Retina (tissue), 1 donor: ENCODE results near the gene OR2A42.
"Not testable (repeated sequence)": the region's sequence is repeated elsewhere in the genome, so short reads cannot be mapped to it uniquely, and the experiment has no call there.

Experiments used
- DNase-seq: peaks from one replicate; pipeline ENCODE4 v3.0.0-alpha.2; 2016

The OR2A42 gene, protein sequence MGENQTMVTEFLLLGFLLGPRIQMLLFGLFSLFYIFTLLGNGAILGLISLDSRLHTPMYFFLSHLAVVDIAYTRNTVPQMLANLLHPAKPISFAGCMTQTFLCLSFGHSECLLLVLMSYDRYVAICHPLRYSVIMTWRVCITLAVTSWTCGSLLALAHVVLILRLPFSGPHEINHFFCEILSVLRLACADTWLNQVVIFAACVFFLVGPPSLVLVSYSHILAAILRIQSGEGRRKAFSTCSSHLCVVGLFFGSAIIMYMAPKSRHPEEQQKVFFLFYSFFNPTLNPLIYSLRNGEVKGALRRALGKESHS

DNA sequence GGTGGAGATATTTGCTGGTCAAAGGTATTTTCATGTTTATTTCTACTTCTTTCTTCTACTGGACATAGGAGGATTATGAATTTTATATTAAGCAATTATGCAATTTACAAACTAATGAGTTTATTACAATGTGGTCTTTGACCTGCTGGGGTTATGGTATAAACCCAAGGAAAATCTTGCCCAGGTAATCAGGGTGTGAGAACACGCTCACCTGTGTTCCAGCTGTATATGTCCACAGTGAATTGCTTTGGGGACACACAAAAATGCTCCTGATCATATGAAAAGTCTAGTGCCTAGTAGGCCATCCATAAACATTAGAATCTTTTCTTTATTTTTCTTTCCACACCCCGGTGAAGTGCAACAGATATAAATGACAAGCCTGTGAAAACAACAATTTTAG is at the start of gene OR2A42:
Gene OR2A42, minus strand, starts transcription at position 241 of the 400 bp plus-strand sequence. CDS start 6,762 bp downstream, outside the sequence.
- not testable (repeated sequence) for DNase-seq

DNA sequence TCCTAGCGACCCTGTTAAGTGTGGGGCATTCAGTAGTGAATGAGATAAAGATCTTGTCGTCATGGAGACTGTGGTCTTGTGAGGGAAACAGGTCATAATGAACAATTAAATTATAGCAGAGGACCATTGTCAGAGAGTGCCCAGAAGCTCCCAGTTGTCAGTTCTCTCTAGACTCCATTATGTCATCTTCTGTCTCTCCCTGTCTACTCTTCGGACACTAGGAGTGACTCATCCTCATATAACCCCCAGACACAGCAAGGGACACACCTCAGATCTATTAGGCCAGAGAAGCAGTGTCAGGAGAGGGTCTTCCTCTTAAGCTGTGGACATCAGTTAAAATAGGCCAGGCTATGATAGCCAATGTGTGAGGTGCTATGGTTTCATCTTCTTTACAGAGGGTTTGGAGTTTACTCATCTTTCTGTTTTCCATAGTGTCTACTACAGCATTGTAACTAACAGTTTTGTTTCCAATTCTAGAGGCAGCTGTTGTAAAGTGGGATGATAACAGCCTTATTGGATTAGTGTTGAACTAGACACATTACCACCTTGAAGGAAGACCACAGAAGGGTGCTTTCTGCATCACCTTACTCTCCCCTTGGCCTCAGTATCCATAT is 47.9 kb upstream of the OR2A42 start:
- not testable (repeated sequence) for DNase-seq

DNA sequence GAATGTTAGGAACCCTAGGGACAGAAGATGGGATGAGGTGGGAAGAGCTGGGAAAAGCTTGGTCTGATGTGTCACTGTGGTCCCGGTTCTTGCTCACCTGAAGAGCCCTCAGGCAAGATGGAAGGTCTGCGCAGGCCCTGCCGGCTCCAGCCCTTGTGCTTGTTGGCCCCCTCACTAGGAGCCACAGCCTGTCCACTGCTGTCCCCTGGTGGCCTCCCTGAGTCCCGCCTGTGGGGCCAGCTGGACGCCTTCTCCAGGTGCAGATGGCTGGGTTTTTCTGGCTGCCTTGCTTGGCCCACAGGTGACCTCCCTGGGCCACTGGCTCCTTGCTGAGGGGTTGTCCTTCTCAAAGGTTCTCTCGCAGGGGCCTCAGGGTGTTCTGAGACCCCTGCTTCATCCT is 44.3 kb upstream of the OR2A42 start:
- not testable (repeated sequence) for DNase-seq

DNA sequence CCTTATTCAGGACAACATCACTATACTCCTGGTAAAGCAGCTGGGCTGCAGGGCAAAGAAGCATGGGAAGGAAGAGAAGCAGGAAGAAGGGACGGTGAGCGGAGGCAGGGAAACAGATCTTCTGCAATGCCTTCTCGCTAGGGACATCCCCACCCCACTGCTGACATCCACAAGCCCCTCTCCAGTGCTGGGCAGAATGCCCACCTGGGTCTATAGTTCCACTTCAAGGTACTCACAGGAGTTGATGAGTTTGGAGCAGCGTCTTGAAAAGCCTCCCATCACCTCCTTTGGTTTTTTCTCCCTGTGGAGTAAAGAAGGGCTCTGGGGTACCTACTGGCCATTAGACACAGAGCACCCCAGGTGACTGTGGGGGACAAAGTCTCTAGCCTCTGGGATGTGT is 43.1 kb upstream of the OR2A42 start:
- DNase-seq, result not testable (repeated sequence)

DNA sequence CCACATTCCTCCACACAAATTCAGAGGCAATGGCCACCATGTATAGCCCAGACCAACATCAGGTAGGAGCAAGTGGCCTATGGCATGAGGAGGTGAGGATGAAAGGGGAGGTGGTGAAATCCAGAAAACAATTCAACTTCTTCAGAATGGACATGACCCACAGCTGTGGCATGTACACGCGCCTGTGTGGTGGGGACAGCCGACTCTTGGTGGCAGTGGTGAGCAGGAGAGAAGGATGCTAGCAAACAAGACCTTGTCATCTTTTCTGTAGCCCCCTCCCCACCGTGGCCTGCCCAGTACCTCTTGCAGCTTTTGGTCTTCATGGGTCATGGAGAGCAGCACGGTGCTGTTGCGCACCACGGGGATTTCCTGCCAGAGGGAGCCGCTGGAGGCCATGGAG is 42.6 kb upstream of the OR2A42 start:
- not testable (repeated sequence) for DNase-seq

DNA sequence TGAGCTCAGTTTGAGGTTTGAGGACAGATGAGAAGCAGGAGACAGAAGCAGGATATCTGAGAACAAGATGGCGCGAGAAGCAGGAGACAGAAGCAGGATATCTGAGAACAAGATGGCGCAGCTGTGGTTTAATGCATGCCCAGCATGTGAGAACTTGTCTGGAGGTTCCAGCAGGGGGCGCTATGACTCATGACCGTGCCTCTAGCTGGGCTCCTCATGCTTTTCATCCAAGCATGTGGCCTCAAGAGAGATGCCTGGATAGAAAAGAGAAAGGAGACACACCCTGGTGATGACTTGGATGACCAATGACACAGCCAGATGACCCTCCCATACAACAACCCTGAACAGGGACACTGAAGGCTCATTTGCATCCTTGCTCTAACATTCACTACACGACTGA is 40.6 kb upstream of the OR2A42 start:
- not testable (repeated sequence) for DNase-seq

GRCh38 chr7:144275281-144275680 is 35.9 kb upstream of the OR2A42 start:
- not testable (repeated sequence) for DNase-seq

DNA sequence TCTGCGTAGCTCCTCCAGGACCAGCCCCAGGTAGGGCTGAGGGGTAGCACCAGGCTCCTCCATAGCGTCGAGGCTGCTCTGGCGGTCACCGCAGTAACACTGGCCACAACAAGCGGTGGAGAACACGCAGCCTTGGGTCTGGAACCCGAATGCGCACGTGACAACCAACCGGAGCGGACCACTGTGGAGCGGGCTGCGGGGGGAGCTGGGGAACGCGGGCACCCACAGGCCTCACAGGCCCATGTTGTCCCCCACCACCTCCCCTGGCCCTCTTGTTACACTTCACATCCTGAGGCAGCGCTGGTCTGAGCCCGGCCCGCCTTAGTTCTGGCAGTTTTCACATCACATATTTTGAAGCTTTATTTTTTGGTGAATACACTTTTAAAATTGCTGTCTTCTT is 29.8 kb upstream of the OR2A42 start, which contains the start of gene CTAGE8:
Gene CTAGE8, minus strand, starts transcription at position 101 of the 400 bp plus-strand sequence. Its CDS starts 38 bp downstream, at position 63.
- not testable (repeated sequence) for DNase-seq

GRCh38 chr7:144264692-144265091 is 25.3 kb upstream of the OR2A42 start, which contains the start of gene OR2A7:
Gene OR2A7 (minus strand): TSS chr7:144264792. CDS start chr7:144259628, 5,164 bp downstream.
- DNase-seq, result peak; percentile 0

DNA sequence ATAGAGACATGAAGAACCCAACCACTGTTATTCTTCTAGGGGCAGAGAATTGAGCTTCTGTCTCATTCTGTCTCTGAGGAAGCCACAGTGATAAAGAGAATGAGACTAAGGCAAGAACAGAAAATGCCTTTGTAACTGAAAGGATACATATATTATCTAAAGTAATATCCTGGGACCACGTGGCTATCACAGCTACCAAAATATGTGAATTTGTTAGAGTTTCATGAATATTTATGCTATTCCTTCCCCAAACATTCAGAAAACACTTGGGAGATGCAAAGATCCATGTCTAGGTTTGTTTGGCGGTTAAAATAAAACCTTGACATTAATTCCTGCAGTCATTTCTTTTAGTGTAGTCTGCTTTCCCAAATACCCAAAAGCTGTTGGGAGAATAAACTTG is 22.7 kb upstream of the OR2A42 start:
- DNase-seq, result not testable (repeated sequence)

- DNase-seq, result not testable (repeated sequence)
Measured at GRCh38 chr7:144259067-144259466, 19.7 kb upstream of the OR2A42 start.

DNA sequence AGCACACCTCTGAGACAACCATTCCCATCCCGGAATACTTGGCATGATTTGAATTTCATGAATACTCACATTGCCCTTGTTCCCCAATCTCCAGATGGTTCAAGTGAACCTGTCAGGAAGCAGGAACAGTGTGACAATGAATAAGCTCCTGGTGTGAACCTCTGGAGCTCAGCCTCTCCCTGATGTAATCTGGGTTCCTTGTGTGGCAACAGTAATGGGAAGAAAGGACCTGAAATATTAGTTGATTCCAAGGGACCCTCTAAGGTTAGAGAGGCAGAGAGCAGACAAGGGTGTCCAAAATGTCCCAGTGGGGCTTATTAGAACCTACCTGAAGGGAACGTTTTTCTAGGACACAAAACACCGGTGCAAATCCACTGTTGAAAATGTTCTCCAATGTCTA is 16.7 kb upstream of the OR2A42 start:
- DNase-seq, result no peak

DNA sequence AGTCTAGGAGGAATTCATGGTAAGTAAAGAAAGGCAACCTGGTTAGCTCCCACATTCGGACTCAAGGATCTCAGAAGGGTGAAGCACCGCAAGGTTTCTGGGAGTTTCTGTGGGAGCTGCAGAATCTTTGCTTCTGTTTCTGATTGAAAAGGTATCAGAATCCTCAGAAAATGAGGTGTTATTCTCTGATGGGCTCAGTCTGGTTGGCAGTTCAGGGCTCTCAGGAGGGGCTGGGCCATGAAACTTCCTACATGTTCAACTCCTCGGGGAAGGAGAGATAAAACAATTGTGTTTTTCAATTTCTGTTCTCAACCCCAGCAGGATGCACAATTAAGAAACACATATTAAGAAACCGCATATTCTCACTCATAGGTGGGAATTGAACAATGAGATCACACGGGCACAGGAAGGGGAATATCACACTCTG is 16.1 kb upstream of the OR2A42 start:
- no peak for DNase-seq

- not testable (repeated sequence) for DNase-seq
Measured at GRCh38 chr7:144252307-144252706, 12.9 kb upstream of the OR2A42 start.

- not testable (repeated sequence) for DNase-seq
Measured at GRCh38 chr7:144247674-144248330, 8.4 kb upstream of the OR2A42 start.

DNA sequence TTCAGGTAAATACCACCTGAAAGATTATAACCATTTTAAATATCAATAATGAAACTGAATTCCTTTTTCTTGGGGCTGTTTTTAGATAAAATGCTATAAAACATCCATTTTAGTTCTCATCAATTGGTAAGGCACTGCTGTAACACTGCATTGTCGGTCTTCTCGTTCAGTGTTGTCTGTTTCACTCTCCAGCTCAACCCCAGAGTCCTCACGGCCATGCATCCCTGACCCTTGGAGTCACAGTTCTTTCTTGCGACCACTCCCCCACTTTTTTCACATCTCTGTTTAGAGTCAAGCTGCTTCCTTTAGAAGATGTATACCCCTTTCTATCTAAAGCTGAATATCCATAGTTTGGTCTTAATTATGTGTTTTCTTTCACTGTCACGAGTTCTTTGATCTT is 7.6 kb upstream of the OR2A42 start:
- DNase-seq, result not testable (repeated sequence)

- DNase-seq, result not testable (repeated sequence)
Measured at GRCh38 chr7:144245372-144245771, 6.0 kb upstream of the OR2A42 start.

DNA sequence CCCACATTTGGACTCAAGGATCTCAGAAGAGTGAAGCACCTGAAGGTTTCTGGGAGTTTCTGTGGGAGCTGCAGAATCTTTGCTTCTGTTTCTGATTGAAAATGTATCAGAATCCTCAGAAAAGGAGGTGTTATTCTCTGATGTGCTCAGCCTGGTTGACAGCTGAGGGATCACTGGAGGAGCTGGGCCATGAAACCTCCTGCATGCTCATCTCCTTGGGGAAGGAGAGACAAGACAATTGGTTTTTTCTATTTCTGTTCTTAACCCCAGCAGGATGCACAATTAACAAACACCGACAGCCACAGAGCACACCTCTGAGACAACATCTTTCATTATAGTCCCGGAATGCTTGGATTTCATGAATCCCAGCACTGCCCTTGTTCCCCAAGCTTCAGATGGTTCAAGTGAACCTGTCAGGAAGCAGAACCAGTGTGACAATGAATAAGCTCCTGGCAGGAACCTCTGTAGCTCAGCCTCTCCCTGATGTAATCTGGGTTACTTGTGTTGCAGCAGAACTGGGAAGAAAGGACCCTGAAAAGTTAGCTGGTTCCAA is 799 bp downstream of the OR2A42 start:
- not testable (repeated sequence) for DNase-seq

GRCh38 chr7:144233039-144233438 is 6.4 kb downstream of the OR2A42 start:
- not testable (repeated sequence) for DNase-seq

GRCh38 chr7:144231027-144231426 is 8.4 kb downstream of the OR2A42 start:
- DNase-seq, result not testable (repeated sequence)

DNA sequence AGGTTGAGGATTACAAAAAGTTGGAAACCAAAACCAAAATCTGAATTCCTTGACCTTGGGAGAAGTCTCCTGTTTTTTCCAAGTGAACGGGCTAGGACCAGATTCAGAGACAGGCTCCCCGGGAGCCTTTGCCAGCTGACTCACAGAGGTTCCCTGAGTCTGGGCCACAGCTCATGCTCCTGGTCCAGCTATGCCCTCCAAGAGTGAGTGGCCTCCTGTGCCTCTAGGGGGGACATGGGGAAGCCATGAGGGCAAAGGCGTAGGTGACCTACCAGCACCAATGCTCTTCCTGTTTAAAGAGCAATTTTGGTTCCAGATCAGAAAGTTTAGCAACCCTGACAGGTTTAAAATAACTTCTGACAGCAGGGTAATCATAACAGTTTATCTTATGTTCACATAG is 10.6 kb downstream of the OR2A42 start:
- DNase-seq, result not testable (repeated sequence)

- not testable (repeated sequence) for DNase-seq
Measured at GRCh38 chr7:144226866-144227265, 12.5 kb downstream of the OR2A42 start.

GRCh38 chr7:144223675-144224074 is 15.7 kb downstream of the OR2A42 start:
- DNase-seq, result not testable (repeated sequence)
